Germinal center (tissue), 1 donor: ENCODE results near the gene CAPN8.

Experiments used
- DNase-seq: peaks from one replicate; pipeline ENCODE4 v3.0.0; 2012; ENCODE audit warnings: mixed read lengths, low spot score

The CAPN8 gene

DNA sequence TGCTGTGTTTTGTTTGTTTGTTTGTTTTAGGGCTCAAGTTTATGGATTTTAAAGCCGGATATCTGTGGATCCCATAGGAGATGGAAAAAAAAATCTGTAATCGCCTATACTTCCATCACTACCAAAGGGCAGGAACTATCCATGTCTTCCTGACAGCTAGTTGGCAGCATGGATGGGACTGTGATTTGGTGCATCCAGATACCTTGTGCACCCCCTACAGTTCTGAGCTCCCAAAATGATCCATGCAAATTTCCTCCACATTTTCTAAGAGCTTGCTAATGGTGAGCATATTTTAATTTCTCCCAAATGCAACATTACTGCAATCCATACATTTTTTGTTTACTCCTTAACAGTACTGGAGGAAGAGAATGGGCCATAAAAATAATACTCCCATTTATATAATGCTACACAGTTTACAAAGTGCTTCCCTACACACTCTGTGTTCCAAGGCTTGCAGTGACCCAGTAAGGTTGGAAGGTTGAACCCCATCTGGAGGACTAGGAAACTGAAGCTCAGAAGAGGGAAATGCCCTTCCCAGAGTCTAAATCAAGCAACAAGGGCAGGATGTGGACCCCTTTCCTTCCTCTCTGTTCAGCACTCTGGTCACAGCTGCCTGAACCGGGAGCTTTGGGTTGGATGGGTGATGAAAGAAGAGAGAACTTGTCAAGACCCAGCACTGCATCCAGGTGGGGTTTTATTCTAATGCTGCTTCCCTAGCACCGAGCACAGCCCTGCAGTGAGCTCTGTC is 48.0 kb downstream of the CAPN8 start:
- DNase-seq: no peak

GRCh38 chr1:223616586-223616985 is 48.9 kb downstream of the CAPN8 start:
- no peak for DNase-seq

DNA sequence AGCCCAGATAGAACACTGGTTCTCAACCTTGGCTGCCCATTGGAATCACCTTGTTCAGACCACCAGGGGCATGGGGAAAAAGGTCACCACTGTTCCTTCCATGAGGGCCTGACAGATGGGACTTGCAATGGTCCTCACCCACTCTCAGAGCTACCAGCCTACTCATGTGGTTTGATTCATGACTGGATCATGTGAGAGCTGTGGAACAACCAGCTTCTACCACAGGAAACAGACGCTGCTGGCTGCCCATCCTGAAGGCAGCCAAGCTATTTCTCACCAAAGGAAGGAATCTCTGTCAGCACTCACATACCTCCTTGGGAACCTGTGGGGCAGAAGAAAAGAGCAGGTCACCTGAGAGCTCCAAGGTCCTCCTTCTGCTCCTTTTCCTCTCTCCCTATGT is 53.6 kb downstream of the CAPN8 start:
- no peak for DNase-seq

- no peak for DNase-seq
These were observed 55.5 kb downstream of the CAPN8 start for GRCh38 chr1:223609977-223610376.

GRCh38 chr1:223609066-223609465 is 56.4 kb downstream of the CAPN8 start:
- DNase-seq: no peak

- DNase-seq: no peak
These were observed 107.0 kb downstream of the CAPN8 start for GRCh38 chr1:223558512-223558911.

- DNase-seq: no peak
These were observed 108.4 kb downstream of the CAPN8 start for GRCh38 chr1:223557130-223557475.

GRCh38 chr1:223556414-223557129 is 108.9 kb downstream of the CAPN8 start:
- DNase-seq: peak; percentile 33

DNA sequence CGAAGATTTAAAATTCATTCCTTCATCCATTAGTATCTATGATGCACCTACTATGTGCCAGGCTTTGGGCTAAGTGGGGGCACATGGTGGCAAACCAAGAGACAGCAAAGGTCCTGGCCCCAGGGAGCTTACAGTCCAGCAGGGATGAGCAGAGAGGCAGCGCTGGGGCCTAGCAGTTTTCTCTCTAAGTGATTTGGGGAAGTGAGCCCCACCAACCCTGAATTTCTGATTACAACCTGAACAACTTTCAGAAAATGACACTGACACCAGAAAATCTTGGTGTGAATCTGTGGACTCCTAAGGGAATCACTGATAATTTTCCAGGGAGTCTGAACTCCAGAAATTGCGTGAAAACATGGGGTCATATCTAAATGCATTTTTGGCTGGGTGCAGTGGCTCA is 111.5 kb downstream of the CAPN8 start:
- no peak for DNase-seq

DNA sequence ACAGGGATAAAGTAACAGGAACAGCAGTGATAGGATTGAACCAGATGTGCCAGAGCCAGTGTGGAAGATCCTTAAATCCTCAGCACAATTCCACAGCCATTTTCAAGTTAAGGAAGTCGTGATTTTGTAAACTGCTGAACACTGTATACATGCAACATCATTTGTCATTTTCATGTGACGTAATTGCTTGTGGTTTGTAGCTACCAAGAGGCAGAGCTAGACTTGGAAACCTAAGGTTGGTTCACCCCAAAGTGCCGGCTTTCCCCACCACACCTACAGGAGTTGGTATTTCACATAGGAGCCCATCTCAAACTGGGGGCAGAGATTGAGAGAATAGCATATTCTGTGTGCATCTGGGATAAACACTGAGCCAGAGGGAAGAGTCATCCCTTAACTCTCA is 113.9 kb downstream of the CAPN8 start:
- no peak for DNase-seq

DNA sequence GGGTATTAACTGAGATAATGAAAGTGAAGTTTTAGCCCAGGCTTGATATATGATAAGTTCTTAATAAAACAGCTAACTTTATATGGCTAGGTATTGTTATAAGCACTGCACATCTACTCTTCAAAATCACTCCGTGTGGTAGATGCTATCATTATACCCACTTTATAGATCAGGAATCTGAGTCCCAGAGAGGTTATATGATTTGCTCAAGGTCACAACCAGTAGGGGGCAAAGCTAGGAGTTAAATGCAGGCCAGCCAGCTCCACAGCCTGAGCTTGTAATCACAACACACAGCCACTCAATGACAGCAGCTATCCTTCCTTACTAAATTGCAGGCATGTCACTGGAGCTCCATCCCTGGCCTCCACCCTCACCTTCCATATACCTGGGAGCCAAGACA is 115.8 kb downstream of the CAPN8 start:
- DNase-seq: no peak

GRCh38 chr1:223547316-223548114 is 118.0 kb downstream of the CAPN8 start:
- DNase-seq: no peak

GRCh38 chr1:223545343-223545742 is 120.2 kb downstream of the CAPN8 start:
- DNase-seq: no peak

DNA sequence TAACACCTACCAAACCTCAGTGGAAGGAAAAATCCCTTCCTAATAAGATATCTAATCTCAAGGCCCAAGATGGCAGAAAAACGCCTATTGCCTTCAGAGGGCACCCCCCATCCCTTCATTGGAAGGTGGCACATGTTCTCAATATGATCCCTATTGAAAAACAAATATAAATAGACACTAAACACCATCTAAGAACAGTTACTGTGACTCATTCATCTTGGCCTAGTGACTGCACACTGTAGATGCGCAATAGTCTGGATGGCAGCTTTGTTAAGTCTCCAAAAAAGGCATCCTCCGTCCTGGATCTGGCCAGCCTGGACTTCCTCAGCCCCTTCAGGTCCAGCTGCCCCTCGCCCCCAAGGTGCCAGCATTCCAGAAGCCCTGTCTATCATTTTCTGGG is 121.9 kb downstream of the CAPN8 start:
- DNase-seq: no peak

GRCh38 chr1:223542831-223543230 is 122.7 kb downstream of the CAPN8 start:
- no peak for DNase-seq

DNA sequence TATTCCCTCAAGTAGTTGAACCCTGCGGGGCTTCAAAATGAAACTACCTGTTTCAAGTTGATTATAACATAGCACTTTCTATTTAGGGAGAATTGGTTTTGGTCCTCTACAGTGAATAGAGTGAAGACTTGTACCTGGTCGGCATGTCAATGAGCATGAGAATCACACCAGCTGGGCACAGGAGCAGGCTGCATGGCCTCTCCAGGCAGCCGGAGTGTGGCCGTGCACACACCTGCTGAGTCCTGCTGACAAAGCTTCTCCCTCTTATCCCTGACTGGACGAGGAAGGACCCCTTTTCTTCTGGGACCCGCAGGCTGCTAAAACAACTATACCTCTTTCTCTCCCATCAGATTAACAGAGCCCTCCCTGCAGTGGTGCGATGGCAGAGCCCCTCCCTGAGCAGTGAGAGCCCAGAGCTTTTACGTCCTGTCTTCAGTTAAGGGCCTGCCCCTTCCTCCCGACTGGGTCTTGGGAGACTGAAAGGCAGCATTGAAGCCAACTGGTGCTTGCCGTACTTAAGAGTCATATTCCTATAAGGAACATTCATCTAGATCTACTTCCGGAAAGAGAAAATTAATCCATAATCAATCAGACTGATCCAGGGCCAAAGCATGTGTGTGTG is 124.9 kb downstream of the CAPN8 start:
- DNase-seq: no peak

GRCh38 chr1:223539750-223540149 is 125.8 kb downstream of the CAPN8 start:
- DNase-seq: no peak

DNA sequence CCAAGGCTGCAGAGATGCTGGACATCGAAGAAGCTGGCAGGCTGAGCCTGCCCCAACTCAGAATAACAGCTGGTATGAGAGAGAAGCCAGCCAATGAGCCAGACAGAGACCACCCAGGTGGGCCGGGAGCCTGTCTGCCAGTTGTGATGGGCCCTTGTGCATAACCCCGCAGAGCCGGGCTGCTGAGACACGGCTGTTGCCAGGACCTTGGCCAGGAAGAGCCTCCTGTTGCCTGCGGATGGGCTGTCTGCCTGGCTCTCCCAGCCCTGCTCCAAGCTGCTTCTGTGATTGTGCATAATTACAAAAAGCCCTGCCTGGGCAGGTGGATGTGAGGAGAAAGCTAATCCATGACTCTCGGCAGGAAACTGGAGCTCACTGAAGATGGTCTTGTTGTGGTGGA is 126.5 kb downstream of the CAPN8 start:
- DNase-seq: no peak

DNA sequence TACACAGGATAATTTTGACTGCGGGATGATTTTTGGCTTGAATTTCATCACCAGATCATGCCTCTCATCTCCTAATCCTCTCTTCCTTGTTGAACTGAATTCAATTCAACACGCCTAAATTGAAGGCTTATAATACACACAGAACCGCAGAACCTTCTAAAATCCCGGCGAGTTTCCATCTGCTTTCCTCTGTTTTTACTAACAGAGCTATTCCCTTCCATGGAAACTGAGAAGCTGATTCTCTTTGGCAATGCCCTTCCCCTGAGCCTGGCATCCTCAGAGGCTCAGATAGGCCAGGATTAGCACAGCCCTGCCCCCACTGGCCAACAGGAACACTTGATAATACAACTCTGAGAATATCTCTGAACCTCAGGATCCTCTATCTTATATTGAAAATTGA is 130.2 kb downstream of the CAPN8 start:
- DNase-seq: no peak

- DNase-seq: no peak
These were observed 130.8 kb downstream of the CAPN8 start for GRCh38 chr1:223534677-223535076.

DNA sequence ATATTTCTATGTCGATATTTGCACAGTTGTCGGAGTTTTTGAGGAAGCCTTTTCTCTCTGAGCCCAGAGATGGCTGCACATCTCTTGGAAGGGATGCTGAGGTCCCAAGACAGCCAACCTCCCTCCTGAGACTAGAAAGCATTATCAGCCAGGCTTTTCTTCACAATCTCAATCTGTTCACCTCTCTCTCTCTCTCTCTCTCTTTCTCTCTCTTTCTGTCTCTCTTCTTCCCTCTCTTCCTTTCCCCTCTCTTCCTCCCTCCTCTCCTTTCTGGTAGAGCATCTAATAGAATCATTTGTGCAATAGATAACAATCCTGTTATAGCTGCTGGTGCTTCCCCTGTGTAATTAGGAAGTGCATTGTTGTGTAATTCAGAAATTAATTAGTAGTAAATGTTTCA is 131.8 kb downstream of the CAPN8 start:
- DNase-seq: no peak

DNA sequence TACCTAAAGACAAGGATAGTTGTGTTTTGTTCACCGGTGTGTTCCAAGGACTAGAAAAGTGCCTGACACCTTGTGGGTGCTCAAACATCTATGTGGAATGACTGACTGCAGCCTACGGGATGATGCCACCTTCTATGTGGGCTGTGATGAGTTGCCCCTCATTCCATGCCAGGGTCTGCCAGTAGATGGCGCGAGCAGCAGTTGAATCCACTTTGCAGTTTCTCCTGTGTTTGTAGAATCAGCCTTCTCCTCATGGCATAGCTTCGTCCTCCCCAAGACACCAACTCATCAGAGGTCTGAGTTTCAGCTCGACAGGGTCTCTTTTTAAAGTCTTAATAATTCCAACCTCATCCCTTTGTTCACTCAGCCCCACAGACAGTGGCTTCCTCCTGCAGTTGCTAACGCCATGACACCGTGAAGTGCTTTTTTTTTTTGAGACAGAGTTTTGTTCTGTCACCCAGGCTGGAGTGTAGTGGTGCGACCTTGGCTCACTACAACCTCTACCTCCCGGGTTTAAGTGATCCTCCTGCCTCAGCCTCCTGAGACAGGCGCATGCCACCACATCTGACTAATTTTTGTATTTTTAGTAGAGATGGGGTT is 133.7 kb downstream of the CAPN8 start:
- peak; percentile 30 for DNase-seq
